Testis (tissue), 3 donors: Measurements from ENCODE around the gene HAGH. TPM values are rescaled to one million over a fixed set of nuclear protein-coding genes. Genes with fewer than 3 reads are reported as not detected.

Experiments used
- DNase-seq: peaks from one replicate; pipeline ENCODE4 v3.0.0-alpha.2; 2019
- H3K27ac ChIP-seq, 2 donors: fragments of 200-600 bp; sonication (generic); one replicate each; pipeline ENCODE4 v1.5.1; 2019
- H3K27me3 ChIP-seq: fragments of 200-600 bp; sonication (generic); one replicate; pipeline ENCODE4 v1.5.1; 2019
- H3K36me3 ChIP-seq: fragments of 200-600 bp; sonication (generic); one replicate; pipeline ENCODE4 v1.5.1; 2017; ENCODE audit warnings: low read depth; ENCODE audit errors: missing control alignments
- H3K4me1 ChIP-seq: fragments of 200-600 bp; sonication (generic); one replicate; pipeline ENCODE4 v1.5.1; 2019
- H3K4me3 ChIP-seq, 2 donors: fragments of 200-600 bp; sonication (generic); one replicate each; pipeline ENCODE4 v1.5.1; 2017 to 2019
- H3K9me3 ChIP-seq: fragments of 200-600 bp; sonication (generic); one replicate; pipeline ENCODE4 v1.5.1; 2017
- CTCF ChIP-seq, 3 experiments: fragments of 450-650 bp in 2 of 3; fragments of 200-600 bp in 1 of 3; sonication (generic) in 1 of 3; IDR thresholded peaks; one replicate each; pipeline ENCODE4 v1.5.1; 2016 to 2019; ENCODE audit warnings: antibody characterized with exemption in 3 of 3, mild to moderate bottlenecking in 2 of 3, moderate library complexity in 1 of 3
- POLR2A ChIP-seq: fragments of 450-650 bp; IDR thresholded peaks from one replicate; pipeline ENCODE4 v1.6.1; 2017; ENCODE audit warnings: antibody characterized with exemption, mild to moderate bottlenecking, moderate library complexity
- WGBS, 2 donors: methylation state at CpG; one replicate each; pipeline ENCODE4 v1.1.5; 2018; 5-methylcytosine and 5-hydroxymethylcytosine counted together
- intact Hi-C: fragments of 100-400 bp; cut with DNase I; formaldehyde crosslinking; loops from one replicate; pipeline ENCODE4 v1.15.1; 2023; ENCODE audit warnings: low total_unique reads
- polyA plus RNA-seq: library from polyadenylated mRNA; stranded (reverse); fragments of 350-450 nt; fragmentation: Illumina TruSeq; extraction: RNeasy Lipid Tissue Mini Kit (QIAGEN cat#74804); gene quantifications from one replicate; pipeline ENCODE4 v1.2.3, GENCODE V29; 2014; ENCODE audit warnings: low read depth, low replicate concordance; ENCODE audit not compliant: insufficient read depth
- total RNA-seq, 2 donors: library from RNA; depleted of rRNA; stranded (reverse); fragments of >200 nt; gene quantifications; one replicate each; pipeline ENCODE4 v1.2.3, GENCODE V29; 2016

Gene HAGH
- total and polyA plus RNA-seq, 3 donors from 2014 or later: 163 to 266 (median 176) TPM

DNA sequence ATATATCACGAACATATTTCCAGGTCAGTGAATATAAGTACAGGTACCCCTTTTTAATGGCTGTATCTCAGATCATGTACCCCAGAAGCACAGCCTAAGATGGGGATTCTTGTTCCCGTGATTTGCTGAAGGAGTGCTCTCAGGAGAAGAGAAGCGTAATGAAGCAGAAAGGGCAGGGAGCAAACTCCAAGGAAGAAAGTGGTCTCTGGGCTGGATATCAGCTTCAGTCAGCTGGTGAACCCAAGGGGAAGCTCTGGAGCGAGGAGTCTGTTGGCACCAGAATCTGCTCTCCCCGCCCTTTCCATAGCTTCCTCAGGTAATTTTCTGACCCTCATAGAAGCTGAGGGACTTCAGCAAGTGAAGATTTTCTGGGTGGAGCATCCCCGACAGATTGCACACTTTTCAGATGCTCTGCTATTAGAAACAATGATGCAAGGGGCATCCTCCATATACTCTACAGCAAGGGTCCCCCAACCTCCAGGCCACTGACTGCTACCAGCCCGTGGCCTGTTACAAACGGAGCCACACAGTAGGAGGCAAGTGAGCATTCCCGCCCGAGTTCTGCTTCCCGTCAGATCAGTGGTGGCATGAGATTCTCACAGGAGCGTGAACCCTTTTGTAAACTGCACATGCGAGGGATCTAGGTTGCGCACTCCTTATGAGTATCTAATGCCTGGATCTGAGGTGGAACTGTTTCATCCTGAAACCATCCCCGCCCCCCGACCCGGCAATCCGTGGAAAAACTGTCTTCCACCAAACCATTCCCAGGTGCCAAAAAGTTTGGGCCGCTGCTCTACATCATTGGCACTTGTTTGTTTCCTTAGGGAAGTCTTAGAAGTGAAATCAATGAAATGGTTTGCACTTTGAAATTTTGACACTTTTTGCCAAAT is 4.8 kb upstream of the HAGH start:
- Histone ChIP-seq H3K27me3 (no peaks in the 10 kb centered on the region), H3K9me3 (no peaks in the 10 kb centered on the region), H3K27ac (no peak overlapping the region), H3K4me1 (peaks cover 14% of the 10 kb centered on the region), H3K36me3 (no peaks in the 10 kb centered on the region), H3K4me3 (no peak overlapping the region)
- 84 to 88% methylated on average over 18 to 19 of the region's 19 CpGs for WGBS, 2 donors
- TF ChIP-seq CTCF (IDR thresholded peaks at IDR 0.05) (no peak), POLR2A (no peak)
- no peak for DNase-seq
- intact Hi-C loops: no loop called here

- no peak overlapping the region for H3K27ac ChIP-seq
- no peak for DNase-seq
- no peak for TF ChIP-seq POLR2A
- no peak for TF ChIP-seq CTCF (IDR thresholded peaks at IDR 0.05)
- no peaks in the 10 kb centered on the region for H3K27me3 ChIP-seq
- H3K36me3 ChIP-seq: no peaks in the 10 kb centered on the region
- peaks cover 20% of the 10 kb centered on the region for H3K4me1 ChIP-seq
- H3K4me3 ChIP-seq: no peak overlapping the region
- H3K9me3 ChIP-seq: no peaks in the 10 kb centered on the region
- intact Hi-C loops: no loop called here
- 53 to 58% methylated on average over 3 of the region's 3 CpGs for WGBS, 2 donors
Measured at GRCh38 chr16:1830213-1830612, 3.6 kb upstream of the HAGH start.

- no peaks in the 10 kb centered on the region for H3K36me3 ChIP-seq
- TF ChIP-seq POLR2A: no peak
- TF ChIP-seq CTCF (IDR thresholded peaks at IDR 0.05): no peak
- H3K27ac ChIP-seq: no peak overlapping the region
- 50 to 59% methylated on average over 8 to 11 of the region's 11 CpGs for WGBS, 2 donors
- H3K9me3 ChIP-seq: no peaks in the 10 kb centered on the region
- intact Hi-C loops: no loop called here
- H3K4me1 ChIP-seq: peaks cover 32% of the 10 kb centered on the region
- no peaks in the 10 kb centered on the region for H3K27me3 ChIP-seq
- no peak for DNase-seq
- no peak overlapping the region for H3K4me3 ChIP-seq
Measured at GRCh38 chr16:1828645-1829410, 2.2 kb upstream of the HAGH start.

GRCh38 chr16:1825864-1826690 is 548 bp downstream of the HAGH start:
- no peaks in the 10 kb centered on the region for H3K9me3 ChIP-seq
- intact Hi-C loops: no loop called here
- 2 to 8% methylated on average over 17 to 67 of the region's 96 CpGs for WGBS, 2 donors
- H3K4me3 ChIP-seq: peak overlapping the region; percentile 57 to 89
- peaks cover 33% of the 10 kb centered on the region for H3K4me1 ChIP-seq
- TF ChIP-seq POLR2A (no peak), CTCF (IDR thresholded peaks at IDR 0.05) (no peak)
- H3K27ac ChIP-seq: peak overlapping the region in 1 of 2 donors; percentile 85
- H3K36me3 ChIP-seq: no peaks in the 10 kb centered on the region
- DNase-seq: no peak
- no peaks in the 10 kb centered on the region for H3K27me3 ChIP-seq
